SU-DHL-6 (cell line): ENCODE measurements around the gene ITLN1.

Experiments used
- H2AFZ ChIP-seq: fragments of 200-600 bp; sonication (generic); 2 replicates; pipeline ENCODE4 v1.6.1; 2014; ENCODE audit warnings: low read depth, mild to moderate bottlenecking, moderate library complexity, mixed read lengths, antibody characterized with exemption, low read length; ENCODE audit not compliant: severe bottlenecking
- H3F3A ChIP-seq: fragments of 200-600 bp; shearing (Covaris generic); 2 replicates; pipeline ENCODE4 v1.6.0; 2016; ENCODE audit warnings: antibody characterized with exemption, mild to moderate bottlenecking; ENCODE audit not compliant: insufficient read depth
- H3K27ac ChIP-seq: fragments of 200-600 bp; sonication (generic); 2 replicates; pipeline ENCODE4 v1.5.1; 2016; ENCODE audit warnings: low read depth, mild to moderate bottlenecking, low read length, moderate library complexity, mixed read lengths
- H3K27me3 ChIP-seq: fragments of 200-600 bp; sonication (generic), shearing (Covaris generic); 2 replicates; pipeline ENCODE4 v1.6.0; 2014; ENCODE audit warnings: mild to moderate bottlenecking, low read length
- H3K36me3 ChIP-seq: fragments of 200-600 bp; sonication (generic); 2 replicates; pipeline ENCODE4 v1.6.1; 2014; ENCODE audit warnings: mild to moderate bottlenecking, low read length, mixed read lengths
- H3K4me2 ChIP-seq: fragments of 300-600, 200-600 bp; shearing (Covaris generic), sonication (generic); 2 replicates; pipeline ENCODE4 v1.6.0; 2014; ENCODE audit warnings: low read length, low read depth, mild to moderate bottlenecking; ENCODE audit not compliant: poor library complexity, severe bottlenecking
- H3K4me3 ChIP-seq: fragments of 200-600 bp; sonication (generic); 2 replicates; pipeline ENCODE4 v1.5.1; 2014; ENCODE audit warnings: antibody characterized with exemption, low read length, mild to moderate bottlenecking, mixed read lengths; ENCODE audit not compliant: insufficient read depth, poor library complexity, severe bottlenecking
- H3K79me2 ChIP-seq: fragments of 200-600 bp; sonication (generic); 2 replicates; pipeline ENCODE4 v1.6.1; 2014; ENCODE audit warnings: mild to moderate bottlenecking, low read length, moderate library complexity; ENCODE audit not compliant: insufficient read depth
- H3K9ac ChIP-seq: fragments of 200-600 bp; sonication (generic); 2 replicates; pipeline ENCODE4 v1.7.0; 2014; ENCODE audit warnings: mild to moderate bottlenecking, low read length
- H3K9me2 ChIP-seq: fragments of 200-600 bp; sonication (generic); replicated peaks from 2 replicates; pipeline ENCODE4 v1.6.1; 2014; ENCODE audit warnings: low read length; ENCODE audit not compliant: insufficient read depth
- H3K9me3 ChIP-seq: fragments of 200-600 bp; sonication (generic); 2 replicates; pipeline ENCODE4 v1.6.1; 2014; ENCODE audit warnings: low read length, mixed read lengths; ENCODE audit not compliant: insufficient read depth
- H4K20me1 ChIP-seq: fragments of 200-600 bp; sonication (generic); 2 replicates; pipeline ENCODE4 v1.6.1; 2014; ENCODE audit warnings: low read depth, mild to moderate bottlenecking, antibody characterized with exemption, low read length, moderate library complexity, mixed read lengths
- CTCF ChIP-seq: fragments of 200-600 bp; sonication (generic); IDR thresholded peaks from one replicate; pipeline ENCODE4 v1.5.1; 2017; ENCODE audit warnings: antibody characterized with exemption, mild to moderate bottlenecking, low read length, moderate library complexity; ENCODE audit not compliant: insufficient read depth, poor library complexity, severe bottlenecking
- EZH2phosphoT487 ChIP-seq: fragments of 200-600 bp; sonication (generic), shearing (Covaris generic); conservative IDR thresholded peaks from 2 replicates; pipeline ENCODE4 v1.6.1; 2018; ENCODE audit warnings: mild to moderate bottlenecking, antibody characterized with exemption, low read length, moderate library complexity, mixed read lengths

The ITLN1 gene

GRCh38 chr1:160858097-160858496 lies 26.9 kb downstream of the ITLN1 start:
- H3K27me3 ChIP-seq: no peaks in the 10 kb centered on the region
- no peaks in the 10 kb centered on the region for H3K9me2 ChIP-seq
- no peaks in the 10 kb centered on the region for H3K79me2 ChIP-seq
- no peak overlapping the region for H3K27ac ChIP-seq
- TF ChIP-seq CTCF (no peak), EZH2phosphoT487 (no peak)
- no peaks in the 10 kb centered on the region for H4K20me1 ChIP-seq
- H3K9me3 ChIP-seq: no peaks in the 10 kb centered on the region
- H3K9ac ChIP-seq: no peak overlapping the region
- H3K4me3 ChIP-seq: no peak overlapping the region
- no peak overlapping the region for H3K4me2 ChIP-seq
- no peak overlapping the region for H2AFZ ChIP-seq
- no peaks in the 10 kb centered on the region for H3K36me3 ChIP-seq
- H3F3A ChIP-seq: no peaks in the 10 kb centered on the region

- no peak overlapping the region for H3K4me2 ChIP-seq
- H3K9ac ChIP-seq: no peak overlapping the region
- no peaks in the 10 kb centered on the region for H3K9me3 ChIP-seq
- TF ChIP-seq EZH2phosphoT487 (no peak), CTCF (no peak)
- no peak overlapping the region for H3K27ac ChIP-seq
- H3F3A ChIP-seq: no peaks in the 10 kb centered on the region
- H3K79me2 ChIP-seq: no peaks in the 10 kb centered on the region
- H2AFZ ChIP-seq: no peak overlapping the region
- H3K36me3 ChIP-seq: no peaks in the 10 kb centered on the region
- no peaks in the 10 kb centered on the region for H3K27me3 ChIP-seq
- no peaks in the 10 kb centered on the region for H3K9me2 ChIP-seq
- H3K4me3 ChIP-seq: no peak overlapping the region
- no peaks in the 10 kb centered on the region for H4K20me1 ChIP-seq
Measured at GRCh38 chr1:160855181-160855981, 29.6 kb downstream of the ITLN1 start.

DNA sequence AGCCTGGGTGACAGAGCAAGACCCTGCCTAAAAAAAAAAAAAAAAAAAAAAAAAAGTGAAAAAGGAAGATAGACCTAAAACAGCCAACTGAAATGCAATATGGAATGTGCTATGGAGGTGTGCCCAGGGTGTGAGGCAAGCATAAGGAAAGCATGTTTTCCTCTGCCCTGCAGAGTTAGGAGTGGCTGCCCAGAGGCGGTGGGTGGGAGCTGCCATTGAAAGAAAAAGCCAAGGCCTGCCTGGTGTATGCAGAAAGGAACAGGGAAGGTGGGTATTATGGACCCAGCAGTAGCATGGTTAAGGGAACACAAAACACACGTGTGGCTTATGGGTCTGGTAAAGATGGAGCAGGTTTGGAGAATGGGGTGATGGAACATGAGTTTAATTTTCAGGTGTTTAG lies 31.2 kb downstream of the ITLN1 start:
- Histone ChIP-seq H3K4me3 (no peak overlapping the region), H3K9me3 (no peaks in the 10 kb centered on the region), H2AFZ (no peak overlapping the region), H4K20me1 (no peaks in the 10 kb centered on the region), H3K9me2 (no peaks in the 10 kb centered on the region), H3K4me2 (no peak overlapping the region), H3K9ac (no peak overlapping the region), H3K36me3 (no peaks in the 10 kb centered on the region), H3F3A (no peaks in the 10 kb centered on the region), H3K27ac (no peak overlapping the region), H3K27me3 (no peaks in the 10 kb centered on the region), H3K79me2 (no peaks in the 10 kb centered on the region)
- TF ChIP-seq CTCF (no peak), EZH2phosphoT487 (no peak)
